MM.1S (cell line): ENCODE data around the gene SKIC2.

Experiments used
- DNase-seq: peaks from one replicate; pipeline ENCODE4 v3.0.0-alpha.2; 2015
- H2AFZ ChIP-seq: fragments of 300-600 bp; sonication (generic); 2 replicates; pipeline ENCODE4 v1.6.0; 2016; ENCODE audit warnings: antibody characterized with exemption, low read length
- H3F3A ChIP-seq: fragments of 300-600 bp; sonication (generic); 2 replicates; pipeline ENCODE4 v1.6.1; 2016; ENCODE audit warnings: mild to moderate bottlenecking, antibody characterized with exemption, low read length, moderate library complexity, mixed read lengths; ENCODE audit not compliant: insufficient read depth
- H3K27ac ChIP-seq: fragments of 300-600 bp; sonication (generic); 2 replicates; pipeline ENCODE4 v1.5.1; 2016; ENCODE audit warnings: mild to moderate bottlenecking, low read length
- H3K27me3 ChIP-seq: fragments of 300-600 bp; sonication (generic); replicated peaks from 2 replicates; pipeline ENCODE4 v1.6.0; 2016; ENCODE audit warnings: low read length; ENCODE audit not compliant: insufficient read depth
- H3K36me3 ChIP-seq: fragments of 300-600 bp; sonication (generic); replicated peaks from 2 replicates; pipeline ENCODE4 v1.6.1; 2016; ENCODE audit warnings: mild to moderate bottlenecking, low read length, mixed read lengths; ENCODE audit not compliant: insufficient read depth
- H3K4me1 ChIP-seq: fragments of 300-600 bp; sonication (generic); 2 replicates; pipeline ENCODE4 v1.6.1; 2016; ENCODE audit warnings: low read length, mixed read lengths
- H3K4me2 ChIP-seq: fragments of 300-600 bp; sonication (generic); 2 replicates; pipeline ENCODE4 v1.6.0; 2016; ENCODE audit warnings: low read depth, low read length
- H3K4me3 ChIP-seq: fragments of 300-600 bp; sonication (generic); 2 replicates; pipeline ENCODE4 v1.5.1; 2016; ENCODE audit warnings: low read length, mixed read lengths
- H3K79me2 ChIP-seq: fragments of 300-600 bp; sonication (generic); 2 replicates; pipeline ENCODE4 v1.6.1; 2016; ENCODE audit warnings: mixed run types, low read length, mixed read lengths
- H3K9ac ChIP-seq: fragments of 300-600 bp; sonication (generic); 2 replicates; pipeline ENCODE4 v1.6.1; 2016; ENCODE audit warnings: low read length, mixed read lengths
- H3K9me2 ChIP-seq: fragments of 300-600 bp; sonication (generic); replicated peaks from 2 replicates; pipeline ENCODE4 v1.6.1; 2016; ENCODE audit warnings: mild to moderate bottlenecking, low read length, mixed read lengths; ENCODE audit not compliant: insufficient read depth
- H3K9me3 ChIP-seq: fragments of 300-600 bp; sonication (generic); replicated peaks from 2 replicates; pipeline ENCODE4 v1.6.1; 2016; ENCODE audit warnings: mild to moderate bottlenecking, low read length, mixed read lengths; ENCODE audit not compliant: insufficient read depth
- H4K20me1 ChIP-seq: fragments of 300-600 bp; sonication (generic); 2 replicates; pipeline ENCODE4 v1.6.1; 2016; ENCODE audit warnings: mild to moderate bottlenecking, low read length, moderate library complexity, mixed read lengths; ENCODE audit not compliant: insufficient read depth
- CTCF ChIP-seq: fragments of 300-600 bp; sonication (generic); IDR thresholded peaks from 2 replicates; pipeline ENCODE4 v1.5.1; 2016; ENCODE audit warnings: antibody characterized with exemption, low read length, mixed read lengths
- EZH2 ChIP-seq: fragments of 300-600 bp; sonication (generic); optimal IDR thresholded peaks from 2 replicates; pipeline ENCODE3; 2017; ENCODE audit warnings: low read depth, mild to moderate bottlenecking, antibody characterized with exemption, low read length, mixed read lengths
- EZH2phosphoT487 ChIP-seq: fragments of 300-600 bp; sonication (generic); IDR thresholded peaks from 2 replicates; pipeline ENCODE4 v1.6.1; 2018; ENCODE audit warnings: antibody characterized with exemption, low read length

Gene SKIC2

GRCh38 chr6:31952140-31952805, 6.7 kb upstream of the SKIC2 start:
- no peaks in the 10 kb centered on the region for H3K9me2 ChIP-seq
- H3F3A ChIP-seq: no peaks in the 10 kb centered on the region
- no peaks in the 10 kb centered on the region for H4K20me1 ChIP-seq
- no peaks in the 10 kb centered on the region for H3K4me1 ChIP-seq
- peaks cover 12% of the 10 kb centered on the region for H3K27me3 ChIP-seq
- no peak overlapping the region for H3K27ac ChIP-seq
- no peak overlapping the region for H3K4me3 ChIP-seq
- H3K36me3 ChIP-seq: 0 out of 2 replicates have a peak, but pooled peaks cover 2% of the 10 kb centered on the region
- H3K9ac ChIP-seq: no peak overlapping the region
- H3K79me2 ChIP-seq: peaks cover 7% of the 10 kb centered on the region
- peak; percentile 60 for TF ChIP-seq CTCF
- no peak for TF ChIP-seq EZH2
- no peaks in the 10 kb centered on the region for H3K9me3 ChIP-seq
- no peak for DNase-seq
- H3K4me2 ChIP-seq: no peak overlapping the region
- no peak overlapping the region for H2AFZ ChIP-seq

GRCh38 chr6:31952890-31953289, 6.1 kb upstream of the SKIC2 start:
- Histone ChIP-seq H3K27ac (no peak overlapping the region), H3K9ac (no peak overlapping the region), H3K9me3 (no peaks in the 10 kb centered on the region), H3K9me2 (no peaks in the 10 kb centered on the region), H4K20me1 (no peaks in the 10 kb centered on the region), H3K36me3 (0 out of 2 replicates have a peak, but pooled peaks cover 2% of the 10 kb centered on the region), H3K27me3 (peaks cover 6% of the 10 kb centered on the region; the same call in 1 of the 2 replicates), H3F3A (no peaks in the 10 kb centered on the region), H3K4me1 (peaks cover 5% of the 10 kb centered on the region), H3K4me2 (no peak overlapping the region), H3K79me2 (peaks cover 13% of the 10 kb centered on the region), H3K4me3 (no peak overlapping the region), H2AFZ (no peak overlapping the region)
- no peak for DNase-seq
- no peak for TF ChIP-seq EZH2phosphoT487
- TF ChIP-seq EZH2: no peak
- no peak for TF ChIP-seq CTCF

- H3K27me3 ChIP-seq: no peaks in the 10 kb centered on the region
- no peak overlapping the region for H2AFZ ChIP-seq
- no peaks in the 10 kb centered on the region for H3K9me2 ChIP-seq
- DNase-seq: no peak
- no peak overlapping the region for H3K27ac ChIP-seq
- no peaks in the 10 kb centered on the region for H3K9me3 ChIP-seq
- H3K4me3 ChIP-seq: no peak overlapping the region
- H3K79me2 ChIP-seq: peaks cover 26% of the 10 kb centered on the region
- no peak overlapping the region for H3K4me2 ChIP-seq
- H3F3A ChIP-seq: no peaks in the 10 kb centered on the region
- H3K36me3 ChIP-seq: 0 out of 2 replicates have a peak, but pooled peaks cover 2% of the 10 kb centered on the region
- H4K20me1 ChIP-seq: no peaks in the 10 kb centered on the region
- peaks cover 9% of the 10 kb centered on the region for H3K4me1 ChIP-seq
- TF ChIP-seq EZH2 (no peak), CTCF (no peak), EZH2phosphoT487 (no peak)
- H3K9ac ChIP-seq: no peak overlapping the region
Measured at GRCh38 chr6:31954511-31954910, 4.5 kb upstream of the SKIC2 start.
